Thyroid gland (tissue), 4 donors: ENCODE data around the gene UGT2B11. TPM values are rescaled to one million over a fixed set of nuclear protein-coding genes. Genes with fewer than 3 reads are reported as not detected.

ENCODE experiments used
- DNase-seq, 2 donors: peaks; one replicate each; pipeline ENCODE4 v3.0.0-alpha.2; 2019
- H3K27ac ChIP-seq, 3 donors: fragments of 200-600 bp; sonication (generic); 1 replicate in 2 of 3; 2 replicates in 1 of 3; pipeline ENCODE4 v1.5.1; 2016 to 2019; ENCODE audit warnings: mild to moderate bottlenecking in 1 of 3, moderate library complexity in 1 of 3
- H3K27me3 ChIP-seq: fragments of 200-600 bp; sonication (generic); one replicate; pipeline ENCODE4 v1.5.1; 2019
- H3K36me3 ChIP-seq, 2 donors: fragments of 200-600 bp; sonication (generic); one replicate each; pipeline ENCODE4 v1.5.1; 2016 to 2019
- H3K4me1 ChIP-seq, 2 donors: fragments of 200-600 bp; sonication (generic); one replicate each; pipeline ENCODE4 v1.5.1; 2017 to 2019
- H3K4me3 ChIP-seq, 3 donors: fragments of 200-600 bp; sonication (generic); replicated peaks in 1 of 3; 1 replicate in 2 of 3; 2 replicates in 1 of 3; pipeline ENCODE4 v1.5.1; 2016; ENCODE audit warnings: mild to moderate bottlenecking in 1 of 3
- H3K9me3 ChIP-seq: fragments of 200-600 bp; sonication (generic); one replicate; pipeline ENCODE4 v1.5.1; 2017
- POLR2A ChIP-seq, 2 donors: fragments of 450-650 bp; IDR thresholded peaks; one replicate each; pipeline ENCODE4 v1.6.1; 2017; ENCODE audit warnings: antibody characterized with exemption in 2 of 2, mild to moderate bottlenecking in 2 of 2, moderate library complexity in 1 of 2
- WGBS, 2 donors: methylation state at CpG; one replicate each; pipeline ENCODE4 v1.1.5; 2017; 5-methylcytosine and 5-hydroxymethylcytosine counted together
- intact Hi-C: fragments of 100-400 bp; cut with DNase I; formaldehyde crosslinking; loops from one replicate; pipeline ENCODE4 v1.15.1; 2023
- total RNA-seq, 4 donors: library from RNA; depleted of rRNA; stranded (reverse); fragments of >200 nt; gene quantifications; one replicate each; pipeline ENCODE4 v1.2.3, GENCODE V29; 2016
- TF ChIP-seq, protein P1 (sequence below), 6 experiments: fragments of 200-600 bp in 3 of 6; fragments of 450-650 bp in 3 of 6; sonication (generic) in 3 of 6; IDR thresholded peaks; one replicate each; pipeline ENCODE4 v1.5.1; 2016 to 2019; ENCODE audit warnings: antibody characterized with exemption in 6 of 6, mild to moderate bottlenecking in 2 of 6, inconsistent platforms in 1 of 6, moderate library complexity in 1 of 6

Gene UGT2B11
- total RNA-seq, 4 donors from 2014 or later, result 0.13 to 0.92 (median 0.47) TPM

DNA sequence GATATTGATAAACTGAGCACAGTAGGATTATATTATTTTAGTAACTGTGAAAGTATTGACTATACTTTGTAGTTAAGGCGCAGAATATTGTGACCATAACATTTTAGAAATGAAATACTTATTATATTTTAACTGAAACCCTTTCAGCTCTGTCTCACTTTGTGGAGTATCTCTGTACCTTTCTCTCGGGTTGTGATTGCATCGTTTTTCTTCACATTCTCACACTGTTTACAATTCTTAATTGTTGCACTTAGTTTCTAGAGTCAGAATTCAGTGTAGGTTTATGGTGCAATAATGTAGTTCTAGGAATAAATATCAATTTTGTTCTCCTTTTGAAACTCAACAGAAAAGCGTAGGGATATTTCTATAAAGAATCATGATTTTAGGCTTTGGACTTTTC, 60.5 kb downstream of the UGT2B11 start:
- Histone ChIP-seq H3K36me3 (no peaks in the 10 kb centered on the region), H3K27ac (no peak overlapping the region), H3K27me3 (no peaks in the 10 kb centered on the region), H3K4me1 (no peaks in the 10 kb centered on the region), H3K9me3 (no peaks in the 10 kb centered on the region), H3K4me3 (no peak overlapping the region)
- no peak for TF ChIP-seq POLR2A (IDR thresholded peaks at IDR 0.05)
- TF ChIP-seq, protein P1, sequence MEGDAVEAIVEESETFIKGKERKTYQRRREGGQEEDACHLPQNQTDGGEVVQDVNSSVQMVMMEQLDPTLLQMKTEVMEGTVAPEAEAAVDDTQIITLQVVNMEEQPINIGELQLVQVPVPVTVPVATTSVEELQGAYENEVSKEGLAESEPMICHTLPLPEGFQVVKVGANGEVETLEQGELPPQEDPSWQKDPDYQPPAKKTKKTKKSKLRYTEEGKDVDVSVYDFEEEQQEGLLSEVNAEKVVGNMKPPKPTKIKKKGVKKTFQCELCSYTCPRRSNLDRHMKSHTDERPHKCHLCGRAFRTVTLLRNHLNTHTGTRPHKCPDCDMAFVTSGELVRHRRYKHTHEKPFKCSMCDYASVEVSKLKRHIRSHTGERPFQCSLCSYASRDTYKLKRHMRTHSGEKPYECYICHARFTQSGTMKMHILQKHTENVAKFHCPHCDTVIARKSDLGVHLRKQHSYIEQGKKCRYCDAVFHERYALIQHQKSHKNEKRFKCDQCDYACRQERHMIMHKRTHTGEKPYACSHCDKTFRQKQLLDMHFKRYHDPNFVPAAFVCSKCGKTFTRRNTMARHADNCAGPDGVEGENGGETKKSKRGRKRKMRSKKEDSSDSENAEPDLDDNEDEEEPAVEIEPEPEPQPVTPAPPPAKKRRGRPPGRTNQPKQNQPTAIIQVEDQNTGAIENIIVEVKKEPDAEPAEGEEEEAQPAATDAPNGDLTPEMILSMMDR (IDR thresholded peaks at IDR 0.05), result no peak
- DNase-seq, result no peak
- WGBS, 2 donors, result 88 to 91% methylated on average over 4 of the region's 4 CpGs
- intact Hi-C loops, result no loop called here

Other genes starting within 250 kb of the UGT2B11 start
- not detected for gene UGT2B7, start 118.3 kb downstream of the UGT2B11 start, total RNA-seq
- gene UGT2B28, start 65.7 kb upstream of the UGT2B11 start, total RNA-seq, result not detected